ENCODE measurements around the gene P4HB. TPM values are rescaled to one million over a fixed set of nuclear protein-coding genes. Genes with fewer than 3 reads are reported as not detected.

Gene P4HB
- polyA plus RNA-seq, 1 donor from 2014 or later, result 82.8 TPM

GRCh38 chr17:81810476-81810875 lies 49.9 kb downstream of the P4HB start:
- H3K27ac ChIP-seq (ENCODE audit: low read length), result no peak overlapping the region
- no peaks in the 10 kb centered on the region for H3K36me3 ChIP-seq (ENCODE audit: insufficient read depth, low read length)
- H3K9me2 ChIP-seq (ENCODE audit: insufficient read depth, low read length), result no peaks in the 10 kb centered on the region
- no peak for TF ChIP-seq REST (IDR thresholded peaks at IDR 0.05; ENCODE audit: borderline replicate concordance)
- TF ChIP-seq RAD21 (conservative IDR thresholded peaks at IDR 0.05), result no peak
- TF ChIP-seq MXI1 (conservative IDR thresholded peaks at IDR 0.05; ENCODE audit: poor library complexity, severe bottlenecking), result no peak
- no peak for TF ChIP-seq TAF1 (IDR thresholded peaks at IDR 0.05; ENCODE audit: low read depth)
- no peak for TF ChIP-seq EZH2 (IDR thresholded peaks at IDR 0.05; ENCODE audit: borderline replicate concordance, insufficient read depth, low read length, poor library complexity, severe bottlenecking)
- TF ChIP-seq EP300 (conservative IDR thresholded peaks at IDR 0.05; ENCODE audit: poor library complexity, severe bottlenecking), result no peak
- TF ChIP-seq, protein P1, sequence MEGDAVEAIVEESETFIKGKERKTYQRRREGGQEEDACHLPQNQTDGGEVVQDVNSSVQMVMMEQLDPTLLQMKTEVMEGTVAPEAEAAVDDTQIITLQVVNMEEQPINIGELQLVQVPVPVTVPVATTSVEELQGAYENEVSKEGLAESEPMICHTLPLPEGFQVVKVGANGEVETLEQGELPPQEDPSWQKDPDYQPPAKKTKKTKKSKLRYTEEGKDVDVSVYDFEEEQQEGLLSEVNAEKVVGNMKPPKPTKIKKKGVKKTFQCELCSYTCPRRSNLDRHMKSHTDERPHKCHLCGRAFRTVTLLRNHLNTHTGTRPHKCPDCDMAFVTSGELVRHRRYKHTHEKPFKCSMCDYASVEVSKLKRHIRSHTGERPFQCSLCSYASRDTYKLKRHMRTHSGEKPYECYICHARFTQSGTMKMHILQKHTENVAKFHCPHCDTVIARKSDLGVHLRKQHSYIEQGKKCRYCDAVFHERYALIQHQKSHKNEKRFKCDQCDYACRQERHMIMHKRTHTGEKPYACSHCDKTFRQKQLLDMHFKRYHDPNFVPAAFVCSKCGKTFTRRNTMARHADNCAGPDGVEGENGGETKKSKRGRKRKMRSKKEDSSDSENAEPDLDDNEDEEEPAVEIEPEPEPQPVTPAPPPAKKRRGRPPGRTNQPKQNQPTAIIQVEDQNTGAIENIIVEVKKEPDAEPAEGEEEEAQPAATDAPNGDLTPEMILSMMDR (IDR thresholded peaks at IDR 0.05; ENCODE audit: poor library complexity, severe bottlenecking), result no peak
- no peak for TF ChIP-seq SMC3 (conservative IDR thresholded peaks at IDR 0.05; ENCODE audit: poor library complexity)
- no peak for TF ChIP-seq POLR2AphosphoS5 (IDR thresholded peaks at IDR 0.05)
- H2AFZ ChIP-seq (ENCODE audit: low read depth, low read length), result no peak overlapping the region
- H3F3A ChIP-seq (ENCODE audit: insufficient read depth, low read length, poor library complexity, severe bottlenecking), result no peaks in the 10 kb centered on the region
- H3K9me3 ChIP-seq (ENCODE audit: low read length), result no peaks in the 10 kb centered on the region
- no peaks in the 10 kb centered on the region for H4K20me1 ChIP-seq (ENCODE audit: insufficient read depth)
- H3K27me3 ChIP-seq (ENCODE audit: insufficient read depth, low read depth, low read length), result peaks cover 23% of the 10 kb centered on the region
- no peak overlapping the region for H3K4me3 ChIP-seq (ENCODE audit: low read length)
- H3K79me2 ChIP-seq (replicated peaks; ENCODE audit: insufficient read depth, low read length), result no peaks in the 10 kb centered on the region
- H3K4me2 ChIP-seq (ENCODE audit: low read length), result no peak overlapping the region
- H3K9ac ChIP-seq (ENCODE audit: low read length), result no peak overlapping the region

- Histone ChIP-seq H3K4me3 (ENCODE audit: low read length) (no peak overlapping the region), H3K36me3 (ENCODE audit: insufficient read depth, low read length) (no peaks in the 10 kb centered on the region), H3F3A (ENCODE audit: insufficient read depth, low read length, poor library complexity, severe bottlenecking) (no peaks in the 10 kb centered on the region), H3K79me2 (replicated peaks; ENCODE audit: insufficient read depth, low read length) (no peaks in the 10 kb centered on the region), H2AFZ (ENCODE audit: low read depth, low read length) (no peak overlapping the region), H4K20me1 (ENCODE audit: insufficient read depth) (no peaks in the 10 kb centered on the region), H3K9me2 (ENCODE audit: insufficient read depth, low read length) (no peaks in the 10 kb centered on the region), H3K27me3 (ENCODE audit: insufficient read depth, low read depth, low read length) (peaks cover 32% of the 10 kb centered on the region), H3K4me2 (ENCODE audit: low read length) (no peak overlapping the region), H3K27ac (ENCODE audit: low read length) (no peak overlapping the region), H3K9ac (ENCODE audit: low read length) (no peak overlapping the region), H3K9me3 (ENCODE audit: low read length) (no peaks in the 10 kb centered on the region)
- TF ChIP-seq EZH2 (IDR thresholded peaks at IDR 0.05; ENCODE audit: borderline replicate concordance, insufficient read depth, low read length, poor library complexity, severe bottlenecking), result no peak
- TF ChIP-seq, protein P1 (IDR thresholded peaks at IDR 0.05; ENCODE audit: poor library complexity, severe bottlenecking), result no peak
- no peak for TF ChIP-seq POLR2AphosphoS5 (IDR thresholded peaks at IDR 0.05)
- TF ChIP-seq MXI1 (conservative IDR thresholded peaks at IDR 0.05; ENCODE audit: poor library complexity, severe bottlenecking), result no peak
- no peak for TF ChIP-seq SMC3 (conservative IDR thresholded peaks at IDR 0.05; ENCODE audit: poor library complexity)
- TF ChIP-seq EP300 (conservative IDR thresholded peaks at IDR 0.05; ENCODE audit: poor library complexity, severe bottlenecking), result no peak
- TF ChIP-seq TAF1 (IDR thresholded peaks at IDR 0.05; ENCODE audit: low read depth), result no peak
- TF ChIP-seq RAD21 (conservative IDR thresholded peaks at IDR 0.05), result no peak
Observed at GRCh38 chr17:81809556-81809998, 50.8 kb downstream of the P4HB start.
